HCT116 (cell line): Measurements from ENCODE around the gene SLC38A6. TPM values are rescaled to one million over a fixed set of nuclear protein-coding genes. Genes with fewer than 3 reads are reported as not detected.

Source experiments
- ATAC-seq: fragments of 200-7000 bp; cut with Tn5 transposase; 2 replicates; pipeline ENCODE4 v1.9.1; 2020; ENCODE audit warnings: mild to moderate bottlenecking, moderate library complexity
- BruUV-seq: library from RNA; stranded (reverse); fragments of 400-500 nt; replicated peaks from 2 replicates; lab custom pipeline; 2021; lab: Mats Ljungman, UMichigan
- CTCF ChIA-PET: fragments of 300-600 bp; sonication (Branson Sonifier 250); formaldehyde crosslinking; loops from one replicate; lab custom pipeline; 2021; ENCODE audit warnings: antibody characterized with exemption; lab: Charles Lee
- POLR2A ChIA-PET: fragments of 300-600, 350-600 bp; sonication (Branson Sonifier 250); formaldehyde crosslinking; loops from one replicate; lab custom pipeline; 2021; ENCODE audit warnings: antibody characterized with exemption; lab: Charles Lee
- RAD21 ChIA-PET, 2 experiments: fragments of 300-600 bp; sonication (Branson Sonifier 250); formaldehyde crosslinking; loops; one replicate each; lab custom pipeline; 2023; ENCODE audit warnings: low total read pairs in 2 of 2; ENCODE audit not compliant: uncharacterized antibody in 2 of 2, unreplicated experiment in 2 of 2, low non-redundant PET in 1 of 2; lab: Charles Lee
- DNase-seq: peaks from one replicate; pipeline ENCODE4 v3.0.0-alpha.2; 2010; ENCODE audit warnings: low read depth, low spot score
- H2AFZ ChIP-seq: fragments of 200-600 bp; shearing (Covaris generic), sonication (generic); 2 replicates; pipeline ENCODE4 v1.6.1; 2017; ENCODE audit warnings: low read depth, mixed run types, mixed read lengths, antibody characterized with exemption, low read length; ENCODE audit not compliant: poor library complexity, severe bottlenecking
- H3K27ac ChIP-seq: 2 replicates; pipeline ENCODE4 v1.5.1; 2012; ENCODE audit warnings: low read depth, low read length
- H3K27me3 ChIP-seq: fragments of 200-600 bp; sonication (generic); 2 replicates; pipeline ENCODE4 v1.6.1; 2016; ENCODE audit warnings: mixed run types, low read length, mixed read lengths; ENCODE audit not compliant: insufficient read depth
- H3K36me3 ChIP-seq, 2 experiments: fragments of 200-500 bp in 1 of 2; fragments of 200-600 bp in 1 of 2; sonication (Bioruptor generic) in 1 of 2; sonication (generic) in 1 of 2; 2 replicates each; pipeline versions ENCODE4 v1.5.1 to v1.6.1; 2014 to 2016; ENCODE audit warnings: low read length in 2 of 2, inconsistent platforms in 1 of 2, mixed read lengths in 1 of 2, mixed run types in 1 of 2; ENCODE audit not compliant: insufficient read depth in 2 of 2, control insufficient read depth in 1 of 2
- H3K4me1 ChIP-seq, 2 experiments: fragments of 200-600 bp in 1 of 2; sonication (generic) in 1 of 2; 2 replicates each; pipeline versions ENCODE4 v1.5.1 to v1.6.1; 2012 to 2017; ENCODE audit warnings: low read length in 2 of 2, inconsistent platforms in 1 of 2, mild to moderate bottlenecking in 1 of 2, mixed read lengths in 1 of 2, mixed run types in 1 of 2, moderate library complexity in 1 of 2; ENCODE audit not compliant: insufficient read depth in 2 of 2, control insufficient read depth in 1 of 2
- H3K4me2 ChIP-seq: fragments of 200-600 bp; sonication (generic); 2 replicates; pipeline ENCODE4 v1.6.1; 2017; ENCODE audit warnings: mixed run types, low read length, mixed read lengths
- H3K4me3 ChIP-seq, 2 experiments: fragments of 200-600 bp in 1 of 2; sonication (generic) in 1 of 2; replicated peaks in 1 of 2; 2 replicates each; pipeline ENCODE4 v1.5.1; 2011 to 2016; ENCODE audit warnings: low read length in 2 of 2, control low read depth in 1 of 2, low read depth in 1 of 2, mild to moderate bottlenecking in 1 of 2, mixed read lengths in 1 of 2, mixed run types in 1 of 2
- H3K79me2 ChIP-seq: fragments of 200-600 bp; sonication (generic); 2 replicates; pipeline ENCODE4 v1.6.1; 2017; ENCODE audit warnings: mild to moderate bottlenecking, mixed run types, low read length, moderate library complexity, mixed read lengths; ENCODE audit not compliant: insufficient read depth
- H3K9ac ChIP-seq: fragments of 200-600 bp; sonication (generic); 2 replicates; pipeline ENCODE4 v1.6.1; 2016; ENCODE audit warnings: low read length, mixed read lengths
- H3K9me2 ChIP-seq: fragments of 200-600 bp; sonication (generic), shearing (Covaris generic); 2 replicates; pipeline ENCODE4 v1.6.1; 2017; ENCODE audit warnings: mixed run types, mild to moderate bottlenecking, moderate library complexity; ENCODE audit not compliant: insufficient read depth
- H3K9me3 ChIP-seq, 2 experiments: fragments of 200-500 bp in 1 of 2; fragments of 200-600 bp in 1 of 2; sonication (Bioruptor generic) in 1 of 2; sonication (generic) in 1 of 2; 2 replicates each; pipeline ENCODE4 v1.6.1; 2014 to 2017; ENCODE audit warnings: low read length in 2 of 2, mixed read lengths in 2 of 2, inconsistent platforms in 1 of 2, low read depth in 1 of 2, mild to moderate bottlenecking in 1 of 2, mixed run types in 1 of 2, moderate library complexity in 1 of 2; ENCODE audit not compliant: control insufficient read depth in 1 of 2, insufficient read depth in 1 of 2
- H4K20me1 ChIP-seq: fragments of 200-600 bp; sonication (generic), shearing (Covaris generic); 2 replicates; pipeline ENCODE4 v1.6.1; 2017; ENCODE audit warnings: mixed run types, mild to moderate bottlenecking, moderate library complexity; ENCODE audit not compliant: insufficient read depth
- CBX3 ChIP-seq: IDR thresholded peaks from 2 replicates; pipeline ENCODE4 v1.6.1; 2012; ENCODE audit warnings: low read depth
- CEBPB ChIP-seq: IDR thresholded peaks from 2 replicates; pipeline ENCODE4 v1.6.1; 2012; ENCODE audit warnings: low read depth
- EGR1 ChIP-seq: IDR thresholded peaks from 2 replicates; pipeline ENCODE4 v1.6.1; 2012; ENCODE audit warnings: low read depth
- ELF1 ChIP-seq: IDR thresholded peaks from 2 replicates; pipeline ENCODE4 v1.6.1; 2012; ENCODE audit warnings: low read depth, borderline replicate concordance
- EZH2 ChIP-seq: fragments of 200-600 bp; sonication (generic); IDR thresholded peaks from 2 replicates; pipeline ENCODE4 v1.6.1; 2017; ENCODE audit warnings: antibody characterized with exemption, mixed run types
- EZH2phosphoT487 ChIP-seq: fragments of 200-600 bp; IDR thresholded peaks from 2 replicates; pipeline ENCODE4 v1.6.1; 2018; ENCODE audit warnings: antibody characterized with exemption, borderline replicate concordance
- FOSL1 ChIP-seq: IDR thresholded peaks from 2 replicates; pipeline ENCODE4 v1.6.1; 2012; ENCODE audit warnings: low read depth
- POLR2A ChIP-seq: IDR thresholded peaks from 2 replicates; pipeline ENCODE4 v1.7.0; 2011; ENCODE audit warnings: borderline replicate concordance; ENCODE audit not compliant: insufficient read depth, insufficient read length; ENCODE audit errors: extremely low read depth
- SP1 ChIP-seq: IDR thresholded peaks from 2 replicates; pipeline ENCODE4 v1.6.1; 2012; ENCODE audit warnings: low read depth
- SRF ChIP-seq: IDR thresholded peaks from 2 replicates; pipeline ENCODE4 v1.6.1; 2012; ENCODE audit warnings: low read depth
- TCF7L2 ChIP-seq: IDR thresholded peaks from 2 replicates; pipeline ENCODE4 v1.7.0; 2011; ENCODE audit warnings: borderline replicate concordance, inconsistent platforms; ENCODE audit not compliant: insufficient read depth, insufficient read length; ENCODE audit errors: extremely low read depth
- YY1 ChIP-seq: IDR thresholded peaks from 2 replicates; pipeline ENCODE4 v1.6.1; 2011; ENCODE audit warnings: low read length, low read depth, moderate library complexity, mild to moderate bottlenecking; ENCODE audit not compliant: insufficient replicate concordance; ENCODE audit errors: extremely low read depth
- intact Hi-C: fragments of 100-400 bp; cut with micrococcal nuclease; formaldehyde crosslinking; loops from 2 replicates; pipeline ENCODE4 v1.10.0; 2022
- total RNA-seq: library from RNA; stranded (reverse); gene quantifications from one replicate; pipeline ENCODE4 v1.2.1, GENCODE V29; 2021; ENCODE audit not compliant: unreplicated experiment
- TF ChIP-seq, protein P1 (sequence below), 3 experiments: fragments of 200-600 bp in 1 of 3; sonication (generic) in 1 of 3; IDR thresholded peaks in 2 of 3; conservative IDR thresholded peaks in 1 of 3; 2 replicates each; pipeline ENCODE4 v1.5.1; 2012 to 2017; ENCODE audit warnings: low read depth in 2 of 3, low read length in 2 of 3, antibody characterized with exemption in 1 of 3, borderline replicate concordance in 1 of 3, control low read depth in 1 of 3, mild to moderate bottlenecking in 1 of 3, mixed read lengths in 1 of 3, mixed run types in 1 of 3, moderate library complexity in 1 of 3; ENCODE audit not compliant: insufficient read depth in 1 of 3
- TF ChIP-seq, protein P2 (sequence below): IDR thresholded peaks from 2 replicates; pipeline ENCODE4 v1.6.1; 2011; ENCODE audit warnings: mild to moderate bottlenecking, low read length, moderate library complexity; ENCODE audit not compliant: insufficient replicate concordance; ENCODE audit errors: extremely low read depth

The SLC38A6 gene
- total RNA-seq, 1 experiment from 2014 or later: 9.5 TPM

- Histone ChIP-seq H3K27ac (no peak overlapping the region), H3K27me3 (no peaks in the 10 kb centered on the region)
- POLR2A ChIA-PET: interaction anchor here (1.0 kb wide), 1 partner anchor 152 kb away, joined by 3 read pairs; no protein-coding TSS in a partner anchor
These were observed 45.5 kb downstream of the SLC38A6 start for GRCh38 chr14:61026526-61026925.

DNA sequence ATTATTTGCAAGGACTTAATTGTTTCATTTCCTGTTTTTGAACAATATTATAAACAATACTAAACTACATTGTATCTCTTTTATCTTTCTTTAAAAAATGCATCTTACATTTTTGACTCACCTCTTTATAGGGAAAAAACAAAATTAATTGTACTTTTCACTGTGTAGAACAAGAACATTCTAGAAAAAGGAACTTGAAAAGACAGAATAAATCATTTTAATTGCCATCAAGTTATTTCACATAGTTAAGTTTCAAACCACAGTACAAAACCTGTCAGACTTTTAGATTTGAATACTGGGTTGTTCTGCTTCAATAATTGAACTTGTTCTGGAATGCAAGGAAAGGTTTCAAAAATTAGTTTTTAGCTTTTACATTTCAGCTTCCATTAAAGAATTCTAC is 50.0 kb downstream of the SLC38A6 start:
- CTCF ChIA-PET: no interaction called here
- ATAC-seq: no peak
- H3K4me2 ChIP-seq: no peak overlapping the region
- no peak for DNase-seq
- no peak overlapping the region for H3K4me3 ChIP-seq
- 0 out of 2 replicates have a peak, but pooled peaks cover 2% of the 10 kb centered on the region for H3K9me2 ChIP-seq
- no peak overlapping the region for H2AFZ ChIP-seq
- H3K79me2 ChIP-seq: no peaks in the 10 kb centered on the region
- RAD21 ChIA-PET: no interaction called here
- no peaks in the 10 kb centered on the region for H3K4me1 ChIP-seq
- no TSS peak for BruUV-seq
- intact Hi-C loops: no loop called here
- H3K9me3 ChIP-seq: no peaks in the 10 kb centered on the region
- H3K27ac ChIP-seq: no peak overlapping the region
- no peaks in the 10 kb centered on the region for H3K36me3 ChIP-seq
- H3K27me3 ChIP-seq: no peaks in the 10 kb centered on the region
- no peaks in the 10 kb centered on the region for H4K20me1 ChIP-seq
- no peak overlapping the region for H3K9ac ChIP-seq
- POLR2A ChIA-PET: no interaction called here
- TF ChIP-seq YY1 (no peak), CBX3 (no peak), EZH2phosphoT487 (no peak), EZH2 (no peak), TCF7L2 (no peak), SP1 (no peak), POLR2A (no peak), EGR1 (no peak), CEBPB (no peak)
- TF ChIP-seq, protein P1, sequence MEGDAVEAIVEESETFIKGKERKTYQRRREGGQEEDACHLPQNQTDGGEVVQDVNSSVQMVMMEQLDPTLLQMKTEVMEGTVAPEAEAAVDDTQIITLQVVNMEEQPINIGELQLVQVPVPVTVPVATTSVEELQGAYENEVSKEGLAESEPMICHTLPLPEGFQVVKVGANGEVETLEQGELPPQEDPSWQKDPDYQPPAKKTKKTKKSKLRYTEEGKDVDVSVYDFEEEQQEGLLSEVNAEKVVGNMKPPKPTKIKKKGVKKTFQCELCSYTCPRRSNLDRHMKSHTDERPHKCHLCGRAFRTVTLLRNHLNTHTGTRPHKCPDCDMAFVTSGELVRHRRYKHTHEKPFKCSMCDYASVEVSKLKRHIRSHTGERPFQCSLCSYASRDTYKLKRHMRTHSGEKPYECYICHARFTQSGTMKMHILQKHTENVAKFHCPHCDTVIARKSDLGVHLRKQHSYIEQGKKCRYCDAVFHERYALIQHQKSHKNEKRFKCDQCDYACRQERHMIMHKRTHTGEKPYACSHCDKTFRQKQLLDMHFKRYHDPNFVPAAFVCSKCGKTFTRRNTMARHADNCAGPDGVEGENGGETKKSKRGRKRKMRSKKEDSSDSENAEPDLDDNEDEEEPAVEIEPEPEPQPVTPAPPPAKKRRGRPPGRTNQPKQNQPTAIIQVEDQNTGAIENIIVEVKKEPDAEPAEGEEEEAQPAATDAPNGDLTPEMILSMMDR (IDR thresholded peaks at IDR 0.05 in 2 of 3, conservative IDR thresholded peaks at IDR 0.05 in 1 of 3; ENCODE audit: borderline replicate concordance in 1 of 3, insufficient read depth in 1 of 3, low read depth in 2 of 3, low read length in 2 of 3): no peak

More at GRCh38 chr14:61026526-61026925, 45.5 kb downstream of the SLC38A6 start:
- Histone ChIP-seq H3K9me2 (0 out of 2 replicates have a peak, but pooled peaks cover 2% of the 10 kb centered on the region), H3K36me3 (no peaks in the 10 kb centered on the region), H3K9me3 (no peaks in the 10 kb centered on the region), H3K9ac (no peak overlapping the region), H3K4me3 (no peak overlapping the region), H3K4me1 (no peaks in the 10 kb centered on the region), H3K4me2 (no peak overlapping the region)
- ChIA-PET RAD21 (interaction anchor here in 1 of 2 experiments (2.0 kb wide), 1 partner anchor 401 kb away, joined by 5 read pairs; no protein-coding TSS in a partner anchor), CTCF (interaction anchor here (1.1 to 2.5 kb wide), 4 partner anchors 8 to 403 kb away, joined by 3 to 8 read pairs (median 7); no protein-coding TSS in a partner anchor)
- no peak for DNase-seq
- no TSS peak for BruUV-seq
- TF ChIP-seq, protein P2, sequence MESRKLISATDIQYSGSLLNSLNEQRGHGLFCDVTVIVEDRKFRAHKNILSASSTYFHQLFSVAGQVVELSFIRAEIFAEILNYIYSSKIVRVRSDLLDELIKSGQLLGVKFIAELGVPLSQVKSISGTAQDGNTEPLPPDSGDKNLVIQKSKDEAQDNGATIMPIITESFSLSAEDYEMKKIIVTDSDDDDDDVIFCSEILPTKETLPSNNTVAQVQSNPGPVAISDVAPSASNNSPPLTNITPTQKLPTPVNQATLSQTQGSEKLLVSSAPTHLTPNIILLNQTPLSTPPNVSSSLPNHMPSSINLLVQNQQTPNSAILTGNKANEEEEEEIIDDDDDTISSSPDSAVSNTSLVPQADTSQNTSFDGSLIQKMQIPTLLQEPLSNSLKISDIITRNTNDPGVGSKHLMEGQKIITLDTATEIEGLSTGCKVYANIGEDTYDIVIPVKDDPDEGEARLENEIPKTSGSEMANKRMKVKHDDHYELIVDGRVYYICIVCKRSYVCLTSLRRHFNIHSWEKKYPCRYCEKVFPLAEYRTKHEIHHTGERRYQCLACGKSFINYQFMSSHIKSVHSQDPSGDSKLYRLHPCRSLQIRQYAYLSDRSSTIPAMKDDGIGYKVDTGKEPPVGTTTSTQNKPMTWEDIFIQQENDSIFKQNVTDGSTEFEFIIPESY: no peak
- TF ChIP-seq SRF (no peak), FOSL1 (no peak), POLR2A (no peak), ELF1 (no peak)
- TF ChIP-seq, all 23 proteins: peak for 0
- no peaks in the 10 kb centered on the region for H3K79me2 ChIP-seq
- ATAC-seq: no peak
- H2AFZ ChIP-seq: no peak overlapping the region
- intact Hi-C loops: no loop called here
- H4K20me1 ChIP-seq: no peaks in the 10 kb centered on the region
